Ecto neural progenitor cell (in vitro differentiated cells): Measurements from ENCODE around the gene VWA3A.

Experiments used
- DNase-seq: peaks from one replicate; pipeline ENCODE4 v3.0.0-alpha.2; 2018; ENCODE audit warnings: low spot score

The VWA3A gene

DNA sequence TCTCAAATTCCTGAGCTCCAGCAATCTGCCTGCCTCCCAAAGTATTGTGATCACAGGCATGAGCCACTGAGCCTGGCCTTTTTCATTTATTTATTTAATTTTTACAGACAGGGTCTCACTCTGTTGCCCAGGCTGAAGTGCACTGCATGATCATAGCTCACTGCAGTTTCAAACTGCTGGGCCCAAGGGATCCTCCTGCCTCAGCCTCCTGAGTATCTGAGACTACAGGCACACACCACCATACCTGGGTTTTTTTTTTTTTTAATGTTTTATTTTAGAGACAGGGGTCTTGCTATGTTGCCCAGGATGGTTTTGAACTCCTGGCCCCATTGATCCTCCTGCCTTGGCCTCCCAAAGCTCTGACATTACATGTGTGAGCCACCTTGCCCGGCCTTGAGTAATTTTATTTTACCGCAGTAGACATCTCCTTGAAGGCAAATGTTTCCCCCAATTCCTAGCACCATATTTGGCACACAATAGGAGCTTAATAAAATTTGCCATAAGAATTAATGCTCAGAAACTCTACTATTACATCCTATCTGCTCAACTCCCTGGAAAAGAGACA lies 111.8 kb downstream of the VWA3A start:
- DNase-seq = no peak

DNA sequence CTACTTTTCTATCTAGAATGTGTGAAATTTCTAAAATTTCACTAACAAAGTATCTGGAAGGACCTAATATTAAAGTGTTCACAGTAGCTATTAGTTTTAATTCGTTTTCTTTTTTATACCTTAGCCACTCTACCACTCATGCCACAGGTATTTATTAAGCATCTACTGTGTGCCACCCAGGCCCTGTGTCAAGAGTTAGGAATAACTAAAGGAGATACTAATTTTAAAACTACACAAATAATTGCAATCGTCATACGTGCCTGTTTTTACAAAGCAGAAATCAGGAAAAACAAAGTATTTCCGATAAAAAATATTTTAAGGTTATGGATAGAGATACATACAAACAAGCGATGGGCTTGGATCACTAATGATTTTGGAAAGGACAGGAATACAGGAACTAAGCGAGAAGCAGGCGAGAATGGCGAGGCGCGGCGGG lies 113.3 kb downstream of the VWA3A start:
- DNase-seq = no peak

DNA sequence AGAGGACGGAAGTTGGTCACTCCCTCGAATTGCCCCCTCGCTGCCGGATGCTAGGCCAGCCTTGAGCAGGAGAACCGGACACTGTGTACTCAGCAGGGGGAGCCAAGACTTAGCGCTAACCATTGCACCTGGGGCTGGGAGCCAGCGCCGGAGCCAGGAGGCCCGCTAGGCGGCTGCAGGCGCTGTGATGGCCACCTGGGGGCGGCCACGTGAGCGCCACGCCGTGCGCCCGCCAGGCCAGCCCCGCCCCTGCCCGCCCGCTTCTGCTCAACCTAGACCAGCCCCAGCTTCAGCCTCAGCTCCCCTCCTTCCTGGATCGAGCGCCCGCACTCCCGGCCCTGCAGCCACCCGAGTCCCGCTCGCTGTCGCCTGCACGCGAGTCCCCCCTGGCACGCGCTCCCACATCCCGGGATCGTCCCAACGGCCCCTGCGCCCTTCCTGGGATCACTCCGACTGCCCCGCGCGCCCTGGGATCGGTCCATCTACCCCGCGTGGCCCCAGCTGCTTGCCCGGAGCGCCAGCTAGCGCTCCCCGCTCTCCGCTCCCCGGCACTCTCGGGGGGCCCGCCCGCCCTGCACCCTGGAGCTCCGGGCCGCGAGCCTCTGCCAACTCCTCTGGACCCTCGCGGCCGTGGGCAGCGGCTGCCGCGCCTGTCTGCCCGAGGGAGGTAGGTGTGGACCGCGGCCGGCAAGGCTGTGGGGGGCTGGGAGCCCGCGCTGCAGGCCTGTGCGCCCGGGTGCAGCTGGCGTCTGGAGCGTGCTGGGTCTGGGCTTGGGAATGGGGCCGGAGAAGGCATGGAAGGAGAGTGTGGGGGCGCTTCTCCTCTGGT lies 113.9 kb downstream of the VWA3A start, which contains the start of gene EEF2K:
TSS of gene EEF2K (plus strand) at position 266 of the 829 bp plus-strand sequence. CDS start 19,452 bp downstream, outside the sequence.
- DNase-seq = peak; percentile 93
